HG02610 (cell line): ENCODE measurements around the gene CBLC.
A peak's percentile ranks its signal among the peaks of the same experiment; 100 is the strongest.

Source experiments
- ATAC-seq: cut with Tn5 transposase; IDR thresholded peaks from one replicate; pipeline ENCODE4 v1.9.1; 2021; ENCODE audit warnings: mild to moderate bottlenecking, moderate library complexity; ENCODE audit not compliant: unreplicated experiment

The CBLC gene

GRCh38 chr19:44745887-44746600, 31.6 kb upstream of the CBLC start:
- ATAC-seq, result no peak

- ATAC-seq, result no peak
Observed at GRCh38 chr19:44746616-44746945, 31.1 kb upstream of the CBLC start.

- peak; percentile 53 for ATAC-seq
Observed at GRCh38 chr19:44746946-44747738, 30.5 kb upstream of the CBLC start.

- ATAC-seq, result no peak
Observed at GRCh38 chr19:44747739-44748425, 29.8 kb upstream of the CBLC start.

- ATAC-seq, result peak; percentile 27
Observed at GRCh38 chr19:44748426-44749254, 29.1 kb upstream of the CBLC start, which contains the start of gene BCL3. Gene BCL3, plus strand, starts transcription at chr19:44748708. Its CDS starts 83 bp downstream, at chr19:44748791.

GRCh38 chr19:44749292-44749691, 28.4 kb upstream of the CBLC start:
- ATAC-seq, result no peak

GRCh38 chr19:44749994-44750393, 27.7 kb upstream of the CBLC start:
- ATAC-seq, result no peak

GRCh38 chr19:44752123-44752815, 25.4 kb upstream of the CBLC start:
- no peak for ATAC-seq

- ATAC-seq, result peak; percentile 66
Observed at GRCh38 chr19:44752816-44753625, 24.7 kb upstream of the CBLC start.

GRCh38 chr19:44753626-44753931, 24.1 kb upstream of the CBLC start:
- ATAC-seq, result no peak

- ATAC-seq, result no peak
Observed at GRCh38 chr19:44753932-44754749, 23.5 kb upstream of the CBLC start.

- ATAC-seq, result no peak
Observed at GRCh38 chr19:44754750-44755080, 23.0 kb upstream of the CBLC start.

- no peak for ATAC-seq
Observed at GRCh38 chr19:44755219-44755618, 22.5 kb upstream of the CBLC start.

- ATAC-seq, result no peak
Observed at GRCh38 chr19:44756089-44756562, 21.6 kb upstream of the CBLC start.

- no peak for ATAC-seq
Observed at GRCh38 chr19:44757057-44757734, 20.5 kb upstream of the CBLC start.

- ATAC-seq, result no peak
Observed at GRCh38 chr19:44757735-44758505, 19.8 kb upstream of the CBLC start.

- no peak for ATAC-seq
Observed at GRCh38 chr19:44758596-44758995, 19.1 kb upstream of the CBLC start.
